Fibroblast of mammary gland (primary cell): ENCODE data around the gene NLRC5.
"Not testable (repeated sequence)": the region's sequence is repeated elsewhere in the genome, so short reads cannot be mapped to it uniquely, and the experiment has no call there.

Source experiments
- DNase-seq: peaks from one replicate; pipeline ENCODE4 v3.0.0-alpha.2; 2010; ENCODE audit warnings: low read depth
- H3K4me3 ChIP-seq: 2 replicates; pipeline ENCODE4 v1.5.1; 2011; ENCODE audit warnings: low read depth, mild to moderate bottlenecking, low read length, moderate library complexity; ENCODE audit not compliant: control insufficient read depth
- TF ChIP-seq, protein P1 (sequence below): conservative IDR thresholded peaks from 2 replicates; pipeline ENCODE4 v1.5.1; 2011; ENCODE audit warnings: low read depth, low read length, inconsistent platforms; ENCODE audit not compliant: control insufficient read depth, insufficient read depth

NLRC5 gene

GRCh38 chr16:57070424-57070823 lies 81.1 kb downstream of the NLRC5 start:
- TF ChIP-seq, protein P1, sequence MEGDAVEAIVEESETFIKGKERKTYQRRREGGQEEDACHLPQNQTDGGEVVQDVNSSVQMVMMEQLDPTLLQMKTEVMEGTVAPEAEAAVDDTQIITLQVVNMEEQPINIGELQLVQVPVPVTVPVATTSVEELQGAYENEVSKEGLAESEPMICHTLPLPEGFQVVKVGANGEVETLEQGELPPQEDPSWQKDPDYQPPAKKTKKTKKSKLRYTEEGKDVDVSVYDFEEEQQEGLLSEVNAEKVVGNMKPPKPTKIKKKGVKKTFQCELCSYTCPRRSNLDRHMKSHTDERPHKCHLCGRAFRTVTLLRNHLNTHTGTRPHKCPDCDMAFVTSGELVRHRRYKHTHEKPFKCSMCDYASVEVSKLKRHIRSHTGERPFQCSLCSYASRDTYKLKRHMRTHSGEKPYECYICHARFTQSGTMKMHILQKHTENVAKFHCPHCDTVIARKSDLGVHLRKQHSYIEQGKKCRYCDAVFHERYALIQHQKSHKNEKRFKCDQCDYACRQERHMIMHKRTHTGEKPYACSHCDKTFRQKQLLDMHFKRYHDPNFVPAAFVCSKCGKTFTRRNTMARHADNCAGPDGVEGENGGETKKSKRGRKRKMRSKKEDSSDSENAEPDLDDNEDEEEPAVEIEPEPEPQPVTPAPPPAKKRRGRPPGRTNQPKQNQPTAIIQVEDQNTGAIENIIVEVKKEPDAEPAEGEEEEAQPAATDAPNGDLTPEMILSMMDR = no peak
- no peak for DNase-seq
- no peak overlapping the region for H3K4me3 ChIP-seq

- not testable (repeated sequence) for DNase-seq, H3K4me3 ChIP-seq
Measured at GRCh38 chr16:57071081-57071732, 81.8 kb downstream of the NLRC5 start.

DNA sequence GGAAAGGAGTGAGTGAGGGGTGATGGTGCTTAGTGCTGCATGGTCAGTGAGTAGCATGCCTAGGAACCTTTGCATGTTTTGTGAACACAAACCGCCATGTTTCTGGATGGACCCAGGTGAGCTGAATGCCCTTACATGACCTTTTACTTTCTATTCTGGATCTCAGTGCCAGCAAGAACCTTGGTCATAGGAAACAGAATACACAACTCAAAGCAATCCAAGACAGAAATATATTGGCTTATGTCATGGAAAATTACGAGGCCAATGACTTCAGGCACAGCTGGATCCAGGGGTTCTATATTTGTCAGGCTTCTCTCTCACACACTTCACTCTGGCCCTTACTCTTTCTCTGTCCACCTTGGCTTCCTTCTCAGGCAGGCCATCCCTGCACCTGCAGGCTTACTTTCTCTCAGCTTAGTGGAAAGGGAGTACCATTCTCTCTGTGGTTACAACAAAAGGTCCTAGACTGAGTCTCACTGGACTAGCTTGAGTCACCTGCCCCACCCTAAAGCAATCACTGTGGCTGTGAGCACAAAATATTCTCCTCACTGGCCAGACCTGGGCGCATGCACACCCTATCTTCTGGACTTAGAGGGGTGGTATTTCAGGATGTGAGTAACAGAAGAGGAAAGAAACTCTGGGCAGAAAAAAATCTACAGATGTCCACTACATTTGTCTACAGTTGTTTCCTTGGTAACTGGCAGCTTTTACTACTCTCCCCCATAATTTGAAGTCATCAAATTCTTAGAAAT lies 82.7 kb downstream of the NLRC5 start:
- TF ChIP-seq, protein P1 = no peak
- H3K4me3 ChIP-seq = no peak overlapping the region
- DNase-seq = peak; percentile 56

- DNase-seq = no peak
- no peak overlapping the region for H3K4me3 ChIP-seq
- TF ChIP-seq, protein P1 = no peak
Measured at GRCh38 chr16:57072616-57073275, 83.4 kb downstream of the NLRC5 start.

GRCh38 chr16:57077714-57078113 lies 88.4 kb downstream of the NLRC5 start:
- TF ChIP-seq, protein P1 = no peak
- DNase-seq = no peak
- no peak overlapping the region for H3K4me3 ChIP-seq

DNA sequence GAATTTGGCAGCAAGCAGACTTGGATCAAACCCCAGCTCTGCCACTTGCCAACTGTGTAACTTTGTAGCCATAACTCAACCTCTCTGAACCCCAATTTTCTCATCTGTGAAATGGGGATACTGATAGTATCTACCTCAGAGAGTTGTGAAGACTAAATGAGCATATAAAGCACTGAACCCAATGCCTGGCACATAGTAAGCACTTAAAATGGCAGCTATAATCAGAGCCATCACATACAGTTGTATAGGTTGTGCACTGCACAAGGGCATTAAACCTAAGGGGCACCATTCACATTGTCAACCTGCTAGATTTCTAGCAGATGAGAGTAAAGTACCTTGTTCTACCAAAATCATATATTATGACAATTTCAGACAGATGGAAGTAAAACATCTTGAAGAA lies 92.4 kb downstream of the NLRC5 start:
- no peak overlapping the region for H3K4me3 ChIP-seq
- no peak for DNase-seq
- TF ChIP-seq, protein P1 = no peak

DNA sequence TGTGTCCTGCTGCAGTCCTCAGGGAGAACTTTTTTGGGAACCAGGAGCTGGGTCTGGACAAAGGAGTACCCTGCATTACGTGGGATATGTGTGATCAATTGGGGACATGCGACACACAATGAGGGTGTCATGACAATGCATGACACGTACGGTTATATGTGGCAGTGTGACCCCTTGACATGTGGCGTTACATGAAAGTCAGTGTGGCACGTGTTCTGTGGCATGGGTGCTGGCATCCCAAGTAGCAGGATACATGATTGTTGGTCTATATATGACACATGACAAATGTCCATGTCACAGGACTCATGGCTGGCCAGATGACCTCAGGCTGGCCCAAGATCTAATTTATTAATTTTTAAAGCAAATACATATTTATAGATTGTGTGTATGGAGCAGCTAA lies 93.3 kb downstream of the NLRC5 start:
- DNase-seq = no peak
- H3K4me3 ChIP-seq = no peak overlapping the region
- TF ChIP-seq, protein P1 = no peak
